HG03039 (cell line): Measurements from ENCODE around the gene VARS1.
"Not testable (repeated sequence)": the region's sequence is repeated elsewhere in the genome, so short reads cannot be mapped to it uniquely, and the experiment has no call there.

Experiments used
- ATAC-seq: cut with Tn5 transposase; IDR thresholded peaks from one replicate; pipeline ENCODE4 v1.9.1; 2021; ENCODE audit warnings: mild to moderate bottlenecking, moderate library complexity; ENCODE audit not compliant: unreplicated experiment

Gene VARS1

GRCh38 chr6:31822036-31822821 is 26.7 kb upstream of the VARS1 start:
- ATAC-seq: peak; percentile 45

- no peak for ATAC-seq
Measured at GRCh38 chr6:31821301-31822035, 25.9 kb upstream of the VARS1 start.

DNA sequence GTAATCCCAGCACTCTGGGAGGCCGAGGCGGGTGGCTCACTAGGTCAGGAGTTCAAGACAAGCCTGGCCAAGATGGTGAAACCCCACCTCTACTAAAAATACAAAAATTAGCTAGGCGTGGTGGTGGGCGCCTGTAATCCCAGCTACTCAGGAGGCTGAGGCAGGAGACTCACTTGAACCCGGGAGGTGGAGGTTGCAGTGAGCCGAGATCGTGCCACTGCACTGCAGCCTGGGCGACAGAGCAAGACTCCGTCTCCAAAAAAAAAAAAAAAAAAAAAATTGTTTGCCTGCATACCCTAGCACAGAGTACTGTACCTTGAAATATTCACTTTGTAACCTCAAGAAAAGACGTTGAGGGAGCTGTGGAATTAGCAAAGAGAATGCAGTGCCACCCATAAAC is 24.8 kb upstream of the VARS1 start:
- ATAC-seq: not testable (repeated sequence)

DNA sequence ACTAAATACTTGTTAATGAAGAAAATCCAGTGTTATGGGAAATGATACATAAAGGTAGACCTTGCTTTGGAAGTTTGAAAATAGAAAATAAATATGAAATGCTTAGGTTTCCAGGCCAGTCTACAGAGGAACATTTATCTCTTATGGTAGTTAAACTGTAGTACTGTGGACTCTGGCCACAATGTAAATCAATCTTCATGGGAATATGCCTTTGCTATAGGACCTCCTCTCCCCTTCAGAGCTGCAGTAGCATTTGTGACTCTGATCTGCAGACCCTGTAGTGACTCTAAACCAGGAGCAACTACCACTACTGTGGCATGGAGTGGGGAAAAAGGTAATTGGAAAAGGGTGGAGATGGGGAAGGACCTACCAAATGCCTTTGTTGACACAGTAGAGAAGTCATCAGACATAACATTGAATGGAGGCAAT is 24.3 kb upstream of the VARS1 start:
- no peak for ATAC-seq

GRCh38 chr6:31817929-31818511 is 22.5 kb upstream of the VARS1 start:
- ATAC-seq: not testable (repeated sequence)

GRCh38 chr6:31817133-31817928 is 21.8 kb upstream of the VARS1 start:
- not testable (repeated sequence) for ATAC-seq

DNA sequence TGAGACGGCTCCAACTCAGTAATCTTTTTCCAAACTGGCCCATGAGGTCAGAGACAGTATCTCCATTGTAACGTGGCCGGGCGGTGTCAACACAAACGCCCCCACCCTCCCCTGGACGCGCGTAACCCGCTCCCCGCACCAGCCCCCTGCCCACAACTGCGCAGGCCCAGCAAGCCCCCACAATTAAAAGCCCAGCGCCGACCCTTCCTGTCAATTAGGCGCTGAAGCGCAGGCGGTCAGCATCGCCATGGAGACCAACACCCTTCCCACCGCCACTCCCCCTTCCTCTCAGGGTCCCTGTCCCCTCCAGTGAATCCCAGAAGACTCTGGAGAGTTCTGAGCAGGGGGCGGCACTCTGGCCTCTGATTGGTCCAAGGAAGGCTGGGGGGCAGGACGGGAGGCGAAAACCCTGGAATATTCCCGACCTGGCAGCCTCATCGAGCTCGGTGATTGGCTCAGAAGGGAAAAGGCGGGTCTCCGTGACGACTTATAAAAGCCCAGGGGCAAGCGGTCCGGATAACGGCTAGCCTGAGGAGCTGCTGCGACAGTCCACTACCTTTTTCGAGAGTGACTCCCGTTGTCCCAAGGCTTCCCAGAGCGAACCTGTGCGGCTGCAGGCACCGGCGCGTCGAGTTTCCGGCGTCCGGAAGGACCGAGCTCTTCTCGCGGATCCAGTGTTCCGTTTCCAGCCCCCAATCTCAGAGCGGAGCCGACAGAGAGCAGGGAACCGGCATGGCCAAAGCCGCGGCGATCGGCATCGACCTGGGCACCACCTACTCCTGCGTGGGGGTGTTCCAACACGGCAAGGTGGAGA is 19.7 kb upstream of the VARS1 start, which contains the start of the genes HSPA1A and HSPA1L:
Gene HSPA1A, plus strand, starts transcription at position 519 of the 814 bp plus-strand sequence. Its CDS starts 214 bp downstream, at position 733.
Gene HSPA1L, minus strand, starts transcription at position 259 of the 814 bp plus-strand sequence. CDS start 3,311 bp downstream, outside the sequence.
- no peak for ATAC-seq

DNA sequence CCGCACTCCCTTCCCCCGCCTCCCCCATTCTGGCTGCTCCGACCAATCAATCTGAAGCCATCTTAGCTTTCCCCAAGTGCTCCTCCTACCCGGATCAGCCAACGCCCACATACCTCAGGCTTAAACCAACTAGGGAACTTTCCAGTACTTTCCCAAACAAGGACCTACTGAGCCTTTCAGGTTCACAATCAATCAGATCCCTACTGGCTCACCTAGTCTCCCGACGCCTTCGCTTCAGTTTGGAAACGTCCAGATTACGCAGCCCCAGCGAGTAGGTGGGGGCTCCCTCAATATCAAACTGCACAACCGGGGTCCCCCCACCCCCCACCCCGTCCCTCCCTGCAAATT is 19.1 kb upstream of the VARS1 start:
- ATAC-seq: no peak

DNA sequence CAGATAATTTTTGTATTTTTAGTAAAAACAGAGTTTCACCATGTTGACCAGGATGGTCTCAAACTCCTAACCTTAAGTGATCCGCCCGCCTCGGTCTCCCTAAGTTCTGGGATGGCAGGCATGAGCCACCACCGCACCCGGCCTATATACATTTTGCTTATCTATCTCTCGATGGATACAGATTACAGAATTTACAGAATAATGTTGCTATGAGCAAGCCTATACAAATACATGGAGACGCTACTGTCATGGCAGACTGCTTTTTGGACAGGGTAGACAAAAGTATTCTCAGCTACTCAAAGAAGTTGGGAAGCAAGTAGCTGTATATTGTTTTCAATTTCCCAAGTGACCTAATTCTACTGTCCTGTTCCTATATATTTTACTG is 17.9 kb upstream of the VARS1 start:
- no peak for ATAC-seq

- ATAC-seq: no peak
Measured at GRCh38 chr6:31811645-31812044, 16.1 kb upstream of the VARS1 start.

GRCh38 chr6:31808599-31808998 is 13.0 kb upstream of the VARS1 start:
- not testable (repeated sequence) for ATAC-seq

- ATAC-seq: peak; percentile 86
Measured at GRCh38 chr6:31806470-31807272, 11.1 kb upstream of the VARS1 start, which contains the start of gene LSM2. Gene LSM2 (minus strand): TSS chr6:31806966. CDS start chr6:31806757, 209 bp downstream.

- peak; percentile 8 for ATAC-seq
Measured at GRCh38 chr6:31805939-31806469, 10.5 kb upstream of the VARS1 start.

GRCh38 chr6:31801031-31801927 is 5.7 kb upstream of the VARS1 start:
- not testable (repeated sequence) for ATAC-seq

- ATAC-seq: no peak
Measured at GRCh38 chr6:31799781-31800180, 4.2 kb upstream of the VARS1 start.

GRCh38 chr6:31797588-31797987 is 2.0 kb upstream of the VARS1 start:
- no peak for ATAC-seq

- no peak for ATAC-seq
Measured at GRCh38 chr6:31796993-31797385, 1.4 kb upstream of the VARS1 start.
